SW 1271 (cell line): ENCODE measurements around the gene CYTL1.
A peak's percentile ranks its signal among the peaks of the same experiment; 100 is the strongest.
"Not testable (repeated sequence)": the region's sequence is repeated elsewhere in the genome, so short reads cannot be mapped to it uniquely, and the experiment has no call there.

Experiments
- DNase-seq, 2 experiments: peaks; one replicate each; lab custom pipeline; 2025; lab: John Stamatoyannopoulos, UW

Gene CYTL1

DNA sequence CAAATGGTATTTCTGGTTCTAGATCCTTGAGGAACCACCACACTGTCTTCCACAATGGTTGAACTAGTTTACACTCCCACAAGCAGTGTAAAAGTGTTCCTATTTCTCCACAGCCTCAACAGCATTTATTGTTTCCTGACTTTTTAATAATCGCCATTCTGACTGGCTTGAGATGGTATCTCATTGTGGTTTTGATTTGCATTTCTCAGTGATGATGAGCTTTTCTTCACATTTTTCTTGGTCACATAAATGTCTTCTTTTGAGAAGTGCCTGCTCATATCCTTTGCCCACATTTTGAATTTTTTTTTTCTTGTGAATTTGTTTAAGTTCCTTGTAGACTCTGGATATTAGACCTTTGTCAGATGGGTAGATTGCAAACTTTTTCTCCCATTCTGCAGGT lies 22.3 kb downstream of the CYTL1 start:
- DNase-seq = not testable (repeated sequence)

- DNase-seq = no peak
These were observed 23.4 kb downstream of the CYTL1 start for GRCh38 chr4:4995908-4996265.

DNA sequence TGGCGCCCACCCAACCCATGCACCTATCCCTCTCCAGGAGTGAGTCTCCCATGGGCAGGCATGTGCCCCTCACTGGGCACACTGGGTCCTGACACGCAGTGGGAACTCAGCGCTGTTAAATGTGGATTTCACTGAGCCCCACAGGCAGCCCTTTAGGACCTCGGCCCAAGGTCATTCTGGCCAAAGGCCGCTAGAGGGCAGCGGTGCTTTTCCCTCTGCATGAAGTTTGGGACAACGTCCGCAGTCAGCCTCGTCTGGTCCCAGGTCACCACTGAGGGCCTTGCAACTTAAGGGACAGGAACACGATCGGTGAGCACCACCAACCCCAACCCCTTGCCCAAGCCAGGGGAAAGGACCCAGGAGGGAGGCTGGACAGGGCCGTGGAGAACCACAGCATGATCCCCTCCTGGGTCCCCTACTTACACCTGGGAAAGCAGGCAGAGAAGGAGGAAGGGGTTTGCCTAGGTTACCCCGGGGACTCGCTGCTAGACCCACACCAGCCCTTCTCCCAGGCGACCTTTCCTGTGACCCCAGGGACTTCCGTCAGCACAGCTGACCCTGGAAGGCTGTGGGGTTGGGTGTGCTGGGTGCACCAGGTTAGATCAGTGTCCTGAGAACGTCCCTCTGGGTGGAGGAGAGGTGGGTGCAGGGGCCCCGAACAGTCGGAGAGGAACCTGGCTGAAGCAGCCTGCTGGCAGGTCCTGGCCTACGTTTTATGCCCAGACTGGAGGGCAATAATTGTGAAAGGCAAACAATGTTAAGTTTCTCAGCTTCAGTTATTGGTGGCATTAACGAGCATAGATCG lies 24.0 kb downstream of the CYTL1 start:
- DNase-seq = peak; percentile 6 to 44

- no peak for DNase-seq
These were observed 24.8 kb downstream of the CYTL1 start for GRCh38 chr4:4994312-4995097.

GRCh38 chr4:4992833-4993232 lies 26.4 kb downstream of the CYTL1 start:
- DNase-seq = no peak

DNA sequence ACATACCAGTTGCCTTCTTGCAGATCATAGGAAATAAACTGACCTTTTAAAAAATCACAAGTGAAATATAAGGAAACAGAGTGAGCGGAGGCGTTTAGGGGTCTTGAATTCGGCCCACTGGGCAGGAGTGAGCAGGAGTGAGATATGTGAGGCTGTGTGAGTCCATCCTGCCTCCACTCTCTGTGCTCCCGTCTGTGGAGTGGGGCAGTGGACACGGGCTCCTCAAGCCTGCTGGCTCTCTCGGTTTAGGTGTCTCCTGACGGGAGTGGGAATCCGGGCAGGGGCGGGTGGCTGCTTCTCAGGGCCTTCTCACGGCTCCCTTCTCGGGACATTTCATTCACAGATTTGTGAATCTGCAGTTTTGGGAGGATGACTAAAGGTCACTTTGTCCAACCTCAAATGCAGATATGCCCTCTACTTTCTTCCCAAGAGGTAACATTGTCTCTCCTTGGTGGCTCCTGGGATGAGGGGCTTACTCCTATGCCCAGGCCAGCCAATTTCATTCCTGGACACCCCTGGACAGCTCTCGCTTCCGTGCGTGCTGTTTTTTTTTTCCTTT lies 27.6 kb downstream of the CYTL1 start:
- no peak for DNase-seq

DNA sequence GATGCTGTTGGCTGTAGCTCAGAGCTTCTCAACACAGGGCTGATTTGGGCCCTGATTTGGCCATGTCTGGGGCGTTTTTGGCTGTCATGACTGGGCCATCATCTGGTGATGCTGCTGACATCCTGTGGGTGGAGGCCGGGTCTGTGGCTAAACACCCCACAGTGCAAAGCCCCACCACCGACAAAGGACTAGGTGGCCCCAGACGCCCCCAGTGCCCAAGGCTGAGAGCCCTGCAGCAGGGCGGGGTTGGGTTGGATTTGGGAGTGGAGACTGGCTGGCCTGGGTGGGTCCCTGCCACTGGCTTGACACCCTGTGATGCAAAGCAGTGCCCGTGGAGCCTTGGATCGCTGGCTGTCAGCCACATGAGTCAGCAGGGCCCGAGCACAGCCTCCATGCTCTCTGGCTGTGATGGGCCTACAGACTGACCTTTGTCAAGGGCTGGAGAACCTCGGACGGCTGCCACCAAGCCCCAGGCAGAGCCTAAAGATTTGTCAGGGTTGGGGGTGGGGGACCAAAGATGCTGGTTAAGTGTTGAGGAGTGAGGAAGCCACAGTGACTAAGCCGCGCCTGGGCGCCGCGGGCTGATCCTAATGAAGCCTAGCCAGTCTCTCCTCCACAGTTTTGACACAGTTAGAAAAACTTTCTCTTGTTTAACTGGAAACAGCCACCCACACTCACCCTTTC lies 28.3 kb downstream of the CYTL1 start:
- no peak for DNase-seq

DNA sequence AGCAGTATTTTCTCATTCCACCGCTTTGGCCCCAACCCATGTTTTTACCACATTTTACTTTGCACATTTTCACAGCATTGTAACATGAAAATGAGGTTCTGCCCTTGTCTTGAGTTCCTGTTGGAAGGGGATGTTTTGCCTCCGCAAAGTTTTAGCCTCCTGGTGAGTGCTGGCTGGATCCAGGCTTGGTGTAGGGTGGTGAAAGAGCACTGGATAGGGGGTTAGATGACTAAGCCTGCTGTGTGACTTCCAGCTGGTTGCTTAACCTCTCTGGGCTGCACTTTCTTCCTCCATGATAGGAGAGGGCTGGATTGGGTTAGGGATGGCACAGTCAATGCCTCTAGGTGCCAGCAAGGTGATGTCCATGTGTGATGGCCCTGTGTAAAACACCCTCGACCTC lies 28.9 kb downstream of the CYTL1 start:
- no peak for DNase-seq

DNA sequence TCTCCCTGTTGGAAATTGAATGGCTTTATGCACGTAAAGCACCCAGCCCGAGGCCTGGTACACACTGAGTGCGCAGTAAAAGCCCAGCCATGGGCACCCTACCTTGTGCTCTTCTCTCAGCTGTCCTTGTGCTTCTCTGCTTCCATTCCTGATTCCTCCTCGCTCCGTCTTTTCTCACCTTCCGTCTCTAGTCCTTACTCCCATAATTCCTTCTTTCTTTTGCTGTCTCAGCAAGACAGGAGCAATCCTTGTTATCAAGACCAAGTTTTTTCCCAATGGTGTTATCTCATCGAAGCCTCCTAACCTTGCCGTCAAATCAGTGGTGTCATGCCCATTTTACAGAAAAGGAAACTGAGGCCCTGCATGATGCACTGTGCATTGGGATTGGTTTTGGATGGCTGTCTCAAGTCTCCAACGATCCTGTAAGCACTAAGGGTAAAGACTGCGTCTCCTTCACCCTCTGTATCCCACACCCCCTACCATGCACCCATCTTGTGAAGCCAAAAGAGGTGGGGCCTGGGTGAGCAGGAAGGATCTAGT lies 30.1 kb downstream of the CYTL1 start:
- DNase-seq = no peak

- no peak for DNase-seq
These were observed 31.6 kb downstream of the CYTL1 start for GRCh38 chr4:4987656-4988055.

- no peak for DNase-seq
These were observed 32.4 kb downstream of the CYTL1 start for GRCh38 chr4:4986841-4987240.

- DNase-seq = peak in 1 of 2 experiments; percentile 18
These were observed 33.4 kb downstream of the CYTL1 start for GRCh38 chr4:4985844-4986243.

- no peak for DNase-seq
These were observed 34.2 kb downstream of the CYTL1 start for GRCh38 chr4:4985036-4985435.

DNA sequence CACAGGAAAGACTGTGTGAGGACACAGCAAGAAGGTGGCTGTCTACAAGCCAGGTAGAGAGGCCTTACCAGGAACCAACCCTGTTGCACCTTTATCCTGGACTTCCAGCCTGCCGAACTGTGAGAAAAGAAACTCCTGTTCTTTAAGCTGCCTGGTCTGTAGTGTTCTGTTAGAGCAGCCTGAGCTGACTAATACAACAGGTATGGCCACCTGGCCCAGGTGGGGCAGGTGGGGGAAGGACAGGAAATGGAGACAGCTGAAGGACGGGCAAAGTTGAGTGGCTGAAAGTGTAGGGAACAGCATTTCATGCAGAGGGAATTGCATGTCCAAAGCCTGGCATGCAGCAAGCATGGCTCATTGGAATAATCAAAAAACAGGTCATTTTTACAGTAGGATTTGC lies 35.1 kb downstream of the CYTL1 start:
- no peak for DNase-seq

DNA sequence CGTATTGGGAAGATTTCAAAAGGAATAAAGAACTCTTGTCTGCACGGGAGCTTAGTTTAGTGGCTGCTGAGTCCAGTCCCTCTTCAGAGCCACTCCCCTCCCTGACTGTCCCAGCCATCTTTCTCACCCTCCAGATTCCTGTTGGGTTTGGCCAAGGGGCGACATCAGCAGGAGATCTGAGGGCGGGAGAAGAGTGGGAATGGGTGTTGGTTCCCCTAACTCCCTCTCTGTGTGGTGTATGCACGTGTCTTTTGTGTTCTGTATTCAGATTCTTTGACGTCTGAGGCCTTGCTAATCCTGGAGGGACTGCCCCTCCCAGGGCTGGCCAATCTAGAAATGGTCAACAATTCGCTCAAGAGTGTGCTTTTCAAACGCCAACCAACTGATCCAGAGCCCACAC lies 37.4 kb downstream of the CYTL1 start:
- no peak for DNase-seq

DNA sequence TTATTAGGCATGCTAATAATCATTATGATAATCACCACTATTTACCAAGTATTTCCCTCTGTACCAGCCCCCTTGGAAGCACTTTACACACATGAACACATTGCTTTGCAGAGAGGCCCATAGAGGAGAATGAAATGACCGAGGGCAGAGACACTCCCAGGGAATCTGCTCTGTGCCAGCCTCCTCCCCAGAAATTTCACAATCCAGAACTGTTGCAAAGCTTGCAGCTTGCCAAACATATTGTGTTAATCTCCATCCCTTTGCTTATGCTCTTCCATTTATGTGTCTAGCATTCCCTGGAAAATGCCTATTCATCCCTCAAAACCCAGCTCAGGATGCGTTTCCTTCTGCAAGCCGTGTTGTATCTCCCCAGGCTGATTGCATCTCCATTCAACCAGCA lies 37.8 kb downstream of the CYTL1 start:
- no peak for DNase-seq

GRCh38 chr4:4980621-4981230 lies 38.5 kb downstream of the CYTL1 start:
- no peak for DNase-seq

GRCh38 chr4:4979971-4980370 lies 39.3 kb downstream of the CYTL1 start:
- no peak for DNase-seq

- DNase-seq = no peak
These were observed 44.5 kb downstream of the CYTL1 start for GRCh38 chr4:4974727-4975126.

GRCh38 chr4:4971796-4972195 lies 47.5 kb downstream of the CYTL1 start:
- no peak for DNase-seq

DNA sequence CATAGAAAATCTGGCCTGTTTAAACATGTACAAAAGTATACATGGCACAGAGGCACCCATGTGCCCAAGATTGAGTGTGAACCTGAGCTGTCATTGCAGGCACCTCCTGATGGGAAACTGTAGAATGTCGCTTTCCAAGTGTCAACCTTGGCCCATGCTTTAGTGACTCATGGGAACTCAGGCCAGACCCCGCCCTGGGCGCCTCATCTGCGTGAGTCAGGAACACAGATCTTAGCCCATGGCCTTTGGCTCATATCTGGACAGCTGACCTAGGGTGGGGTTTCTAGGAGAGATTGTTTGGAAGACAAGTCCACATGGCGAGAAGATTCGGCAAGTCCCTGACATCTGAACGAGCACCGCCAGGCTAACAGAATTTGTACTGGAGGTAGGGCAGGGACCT lies 50.0 kb downstream of the CYTL1 start:
- DNase-seq = no peak

- no peak for DNase-seq
These were observed 51.0 kb downstream of the CYTL1 start for GRCh38 chr4:4968161-4968725.
